ENCODE data around the gene CDK9. TPM values are rescaled to one million over a fixed set of nuclear protein-coding genes. Genes with fewer than 3 reads are reported as not detected.

The CDK9 gene
- total RNA-seq, 2 donors from 2014 or later, result 104 to 111 TPM

- DNase-seq (ENCODE audit: low spot score) (peak; percentile 83), ATAC-seq (ENCODE audit: insufficient number of reproducible peaks, low FRiP score, low read depth) (peak; percentile 49)
- H3K9me3 ChIP-seq, result no peaks in the 10 kb centered on the region
- no peaks in the 10 kb centered on the region for H3K27me3 ChIP-seq (replicated peaks; ENCODE audit: insufficient read depth)
- TF ChIP-seq CTCF (IDR thresholded peaks at IDR 0.05), result no peak
- H3K36me3 ChIP-seq, result peaks cover 19% of the 10 kb centered on the region
- peak within 1 kb of the TSS; percentile 97 to 99 for H3K27ac ChIP-seq
- peak within 1 kb of the TSS; percentile 95 for H3K4me3 ChIP-seq
- peaks cover 23 to 37% of the 10 kb centered on the region in 2 donors for H3K4me1 ChIP-seq (ENCODE audit: control insufficient read depth in 1 of 2, low read depth in 2 of 2)
Measured at GRCh38 chr9:127802576-127803443, 17.0 kb downstream of the CDK9 start, which contains the start of gene FPGS. TSS of gene FPGS (plus strand) at chr9:127802882. CDS start at chr9:127802925, 43 bp downstream.

GRCh38 chr9:127803507-127804352 lies 17.9 kb downstream of the CDK9 start:
- peaks cover 23 to 37% of the 10 kb centered on the region in 2 donors for H3K4me1 ChIP-seq (ENCODE audit: control insufficient read depth in 1 of 2, low read depth in 2 of 2)
- no peaks in the 10 kb centered on the region for H3K27me3 ChIP-seq (replicated peaks; ENCODE audit: insufficient read depth)
- H3K36me3 ChIP-seq, result peaks cover 25% of the 10 kb centered on the region
- H3K9me3 ChIP-seq, result no peaks in the 10 kb centered on the region
- H3K4me3 ChIP-seq, result peak overlapping the region; percentile 95
- DNase-seq (ENCODE audit: low spot score) (peak; percentile 59), ATAC-seq (ENCODE audit: insufficient number of reproducible peaks, low FRiP score, low read depth) (peak; percentile 30)
- TF ChIP-seq CTCF (IDR thresholded peaks at IDR 0.05), result no peak
- H3K27ac ChIP-seq, result peak overlapping the region; percentile 97 to 99

GRCh38 chr9:127805620-127806019 lies 19.8 kb downstream of the CDK9 start:
- DNase-seq (ENCODE audit: low spot score) (no peak), ATAC-seq (ENCODE audit: insufficient number of reproducible peaks, low FRiP score, low read depth) (no peak)
- no peaks in the 10 kb centered on the region for H3K9me3 ChIP-seq
- H3K4me3 ChIP-seq, result no peak overlapping the region
- H3K27me3 ChIP-seq (replicated peaks; ENCODE audit: insufficient read depth), result no peaks in the 10 kb centered on the region
- no peak overlapping the region for H3K27ac ChIP-seq
- no peak for TF ChIP-seq CTCF (IDR thresholded peaks at IDR 0.05)
- H3K36me3 ChIP-seq, result peaks cover 31% of the 10 kb centered on the region
- H3K4me1 ChIP-seq (ENCODE audit: control insufficient read depth in 1 of 2, low read depth in 2 of 2), result peaks cover 23 to 44% of the 10 kb centered on the region in 2 donors

GRCh38 chr9:127806871-127807270 lies 21.0 kb downstream of the CDK9 start:
- H3K27me3 ChIP-seq (replicated peaks; ENCODE audit: insufficient read depth), result no peaks in the 10 kb centered on the region
- H3K36me3 ChIP-seq, result peaks cover 31% of the 10 kb centered on the region
- peaks cover 23 to 39% of the 10 kb centered on the region in 2 donors for H3K4me1 ChIP-seq (ENCODE audit: control insufficient read depth in 1 of 2, low read depth in 2 of 2)
- ATAC-seq (ENCODE audit: insufficient number of reproducible peaks, low FRiP score, low read depth) (no peak), DNase-seq (ENCODE audit: low spot score) (no peak)
- no peak overlapping the region for H3K4me3 ChIP-seq
- no peak overlapping the region for H3K27ac ChIP-seq
- H3K9me3 ChIP-seq, result no peaks in the 10 kb centered on the region
- no peak for TF ChIP-seq CTCF (IDR thresholded peaks at IDR 0.05)
